ENCODE measurements around the gene SETD2.
"Not testable (repeated sequence)": the region's sequence is repeated elsewhere in the genome, so short reads cannot be mapped to it uniquely, and the experiment has no call there.

DNA sequence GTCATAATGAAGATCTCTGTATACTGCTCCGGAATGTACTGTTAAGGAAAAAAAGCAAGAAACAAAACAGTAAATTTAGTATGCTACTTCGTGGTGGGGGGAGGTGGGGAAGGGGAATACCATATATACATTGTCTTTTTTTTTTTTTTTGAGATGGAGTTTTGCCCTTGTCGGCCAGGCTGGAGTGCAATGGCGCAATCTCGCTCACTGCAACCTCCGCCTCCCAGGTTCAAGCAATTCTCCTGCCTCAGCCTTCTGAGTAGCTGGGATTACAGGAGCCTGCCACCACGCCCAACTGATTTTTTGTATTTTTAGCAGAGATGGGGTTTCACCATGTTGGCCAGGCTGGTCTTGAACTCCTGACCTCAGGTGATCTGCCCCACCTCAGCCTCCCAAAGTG, 21.4 kb downstream of the SETD2 start:
- not testable (repeated sequence) for TF ChIP-seq CTCF (conservative IDR thresholded peaks at IDR 0.05 in 1 of 2, IDR thresholded peaks at IDR 0.05 in 1 of 2; ENCODE audit: low read depth in 1 of 2, low read length in 2 of 2); EZH2 (IDR thresholded peaks at IDR 0.05; ENCODE audit: low read length, missing control alignments)

All from fibroblast of lung (primary cell).